Stimulated activated naive CD8-positive, alpha-beta T cell treated with anti-CD3 and anti-CD28 coated beads, Interleukin-15, Interleukin-2, amounts not matched to agents 100 ng/mL and 50 ng/mL, for 24 hours (primary cell): Measurements from ENCODE around the gene HELZ.
A peak's percentile ranks its signal among the peaks of the same experiment; 100 is the strongest.
"Not testable (repeated sequence)": the region's sequence is repeated elsewhere in the genome, so short reads cannot be mapped to it uniquely, and the experiment has no call there.

Experiments used
- H3K27ac Mint-ChIP-seq: one replicate; pipeline ENCODE4 v1.8.0; 2021; ENCODE audit warnings: mild to moderate bottlenecking, mixed read lengths
- H3K27me3 Mint-ChIP-seq: one replicate; pipeline ENCODE4 v1.8.0; 2021; ENCODE audit warnings: mixed read lengths
- H3K36me3 Mint-ChIP-seq: one replicate; pipeline ENCODE4 v1.8.0; 2021; ENCODE audit warnings: low read depth, mixed read lengths
- H3K4me1 Mint-ChIP-seq: one replicate; pipeline ENCODE4 v1.8.0; 2021; ENCODE audit warnings: low read depth, mixed read lengths
- H3K4me3 Mint-ChIP-seq: one replicate; pipeline ENCODE4 v1.8.0; 2021; ENCODE audit warnings: mild to moderate bottlenecking, mixed read lengths
- H3K9me3 Mint-ChIP-seq: one replicate; pipeline ENCODE4 v1.8.0; 2021; ENCODE audit warnings: mixed read lengths

The HELZ gene

GRCh38 chr17:67198131-67198530 is 46.9 kb downstream of the HELZ start:
- Mint-ChIP-seq H3K4me1 (peaks cover 18% of the 10 kb centered on the region), H3K27ac (no peak overlapping the region), H3K27me3 (no peaks in the 10 kb centered on the region), H3K36me3 (peaks cover 72% of the 10 kb centered on the region), H3K9me3 (peaks cover 10% of the 10 kb centered on the region), H3K4me3 (no peak overlapping the region)

GRCh38 chr17:67197023-67197422 is 48.0 kb downstream of the HELZ start:
- Mint-ChIP-seq H3K36me3 (peaks cover 69% of the 10 kb centered on the region), H3K4me1 (peaks cover 18% of the 10 kb centered on the region), H3K27ac (peak overlapping the region; percentile 73)
- not testable (repeated sequence) for H3K4me3 Mint-ChIP-seq, H3K27me3 Mint-ChIP-seq, H3K9me3 Mint-ChIP-seq

GRCh38 chr17:67196422-67196821 is 48.6 kb downstream of the HELZ start:
- Mint-ChIP-seq H3K9me3 (peaks cover 10% of the 10 kb centered on the region), H3K4me3 (no peak overlapping the region), H3K27me3 (no peaks in the 10 kb centered on the region), H3K27ac (no peak overlapping the region), H3K36me3 (peaks cover 69% of the 10 kb centered on the region), H3K4me1 (peaks cover 18% of the 10 kb centered on the region)

GRCh38 chr17:67194134-67194533 is 50.9 kb downstream of the HELZ start:
- Mint-ChIP-seq H3K9me3 (peaks cover 10% of the 10 kb centered on the region), H3K27ac (no peak overlapping the region), H3K4me1 (peaks cover 18% of the 10 kb centered on the region), H3K4me3 (no peak overlapping the region), H3K27me3 (no peaks in the 10 kb centered on the region), H3K36me3 (peaks cover 61% of the 10 kb centered on the region)

GRCh38 chr17:67187927-67188326 is 57.1 kb downstream of the HELZ start:
- Mint-ChIP-seq H3K27ac (no peak overlapping the region), H3K9me3 (no peaks in the 10 kb centered on the region), H3K36me3 (peaks cover 46% of the 10 kb centered on the region), H3K4me3 (no peak overlapping the region), H3K27me3 (no peaks in the 10 kb centered on the region), H3K4me1 (peaks cover 13% of the 10 kb centered on the region)

- H3K36me3 Mint-ChIP-seq, result peaks cover 44% of the 10 kb centered on the region
- no peak overlapping the region for H3K27ac Mint-ChIP-seq
- peaks cover 13% of the 10 kb centered on the region for H3K4me1 Mint-ChIP-seq
- no peak overlapping the region for H3K4me3 Mint-ChIP-seq
- no peaks in the 10 kb centered on the region for H3K9me3 Mint-ChIP-seq
- H3K27me3 Mint-ChIP-seq, result no peaks in the 10 kb centered on the region
Measured at GRCh38 chr17:67186782-67187181, 58.2 kb downstream of the HELZ start.

- Mint-ChIP-seq H3K4me1 (peaks cover 7% of the 10 kb centered on the region), H3K27me3 (no peaks in the 10 kb centered on the region), H3K27ac (no peak overlapping the region), H3K36me3 (peaks cover 41% of the 10 kb centered on the region), H3K4me3 (no peak overlapping the region), H3K9me3 (no peaks in the 10 kb centered on the region)
Measured at GRCh38 chr17:67183531-67183930, 61.5 kb downstream of the HELZ start.

GRCh38 chr17:67181825-67182224 is 63.2 kb downstream of the HELZ start:
- H3K36me3 Mint-ChIP-seq, result peaks cover 39% of the 10 kb centered on the region
- no peaks in the 10 kb centered on the region for H3K9me3 Mint-ChIP-seq
- H3K4me3 Mint-ChIP-seq, result no peak overlapping the region
- H3K27ac Mint-ChIP-seq, result no peak overlapping the region
- H3K4me1 Mint-ChIP-seq, result no peaks in the 10 kb centered on the region
- no peaks in the 10 kb centered on the region for H3K27me3 Mint-ChIP-seq

GRCh38 chr17:67180275-67180674 is 64.7 kb downstream of the HELZ start:
- no peak overlapping the region for H3K4me3 Mint-ChIP-seq
- no peaks in the 10 kb centered on the region for H3K9me3 Mint-ChIP-seq
- H3K4me1 Mint-ChIP-seq, result no peaks in the 10 kb centered on the region
- H3K27ac Mint-ChIP-seq, result no peak overlapping the region
- no peaks in the 10 kb centered on the region for H3K27me3 Mint-ChIP-seq
- H3K36me3 Mint-ChIP-seq, result peaks cover 43% of the 10 kb centered on the region

- H3K4me1 Mint-ChIP-seq, result no peaks in the 10 kb centered on the region
Measured at GRCh38 chr17:67178555-67178954, 66.4 kb downstream of the HELZ start.

GRCh38 chr17:67177732-67178131 is 67.3 kb downstream of the HELZ start:
- H3K27ac Mint-ChIP-seq, result no peak overlapping the region
- H3K9me3 Mint-ChIP-seq, result no peaks in the 10 kb centered on the region

More at GRCh38 chr17:67178555-67178954, 66.4 kb downstream of the HELZ start:
- Mint-ChIP-seq H3K27me3 (no peaks in the 10 kb centered on the region), H3K27ac (no peak overlapping the region), H3K36me3 (peaks cover 40% of the 10 kb centered on the region), H3K4me3 (no peak overlapping the region), H3K9me3 (no peaks in the 10 kb centered on the region)

GRCh38 chr17:67174190-67174589 is 70.8 kb downstream of the HELZ start:
- H3K27me3 Mint-ChIP-seq, result no peaks in the 10 kb centered on the region
- no peaks in the 10 kb centered on the region for H3K9me3 Mint-ChIP-seq
- H3K4me1 Mint-ChIP-seq, result no peaks in the 10 kb centered on the region
- H3K36me3 Mint-ChIP-seq, result peaks cover 44% of the 10 kb centered on the region
- no peak overlapping the region for H3K27ac Mint-ChIP-seq
- H3K4me3 Mint-ChIP-seq, result no peak overlapping the region

More at GRCh38 chr17:67177732-67178131, 67.3 kb downstream of the HELZ start:
- Mint-ChIP-seq H3K4me1 (no peaks in the 10 kb centered on the region), H3K4me3 (no peak overlapping the region), H3K27me3 (no peaks in the 10 kb centered on the region), H3K36me3 (peaks cover 40% of the 10 kb centered on the region)

GRCh38 chr17:67171560-67171959 is 73.4 kb downstream of the HELZ start:
- Mint-ChIP-seq H3K36me3 (peaks cover 37% of the 10 kb centered on the region), H3K27ac (no peak overlapping the region)

GRCh38 chr17:67168496-67168895 is 76.5 kb downstream of the HELZ start:
- Mint-ChIP-seq H3K9me3 (no peaks in the 10 kb centered on the region), H3K4me1 (no peaks in the 10 kb centered on the region), H3K27me3 (no peaks in the 10 kb centered on the region), H3K36me3 (peaks cover 51% of the 10 kb centered on the region), H3K4me3 (no peak overlapping the region), H3K27ac (no peak overlapping the region)

More at GRCh38 chr17:67171560-67171959, 73.4 kb downstream of the HELZ start:
- no peaks in the 10 kb centered on the region for H3K27me3 Mint-ChIP-seq
- no peaks in the 10 kb centered on the region for H3K9me3 Mint-ChIP-seq
- H3K4me3 Mint-ChIP-seq, result no peak overlapping the region
- H3K4me1 Mint-ChIP-seq, result no peaks in the 10 kb centered on the region

- Mint-ChIP-seq H3K4me3 (no peak overlapping the region), H3K9me3 (no peaks in the 10 kb centered on the region), H3K4me1 (no peaks in the 10 kb centered on the region), H3K36me3 (peaks cover 44% of the 10 kb centered on the region), H3K27ac (no peak overlapping the region), H3K27me3 (no peaks in the 10 kb centered on the region)
Measured at GRCh38 chr17:67165201-67165600, 79.8 kb downstream of the HELZ start.

GRCh38 chr17:67164302-67164701 is 80.7 kb downstream of the HELZ start:
- H3K27ac Mint-ChIP-seq, result no peak overlapping the region
- peaks cover 43% of the 10 kb centered on the region for H3K36me3 Mint-ChIP-seq

More at GRCh38 chr17:67164302-67164701, 80.7 kb downstream of the HELZ start:
- Mint-ChIP-seq H3K27me3 (no peaks in the 10 kb centered on the region), H3K9me3 (no peaks in the 10 kb centered on the region), H3K4me1 (no peaks in the 10 kb centered on the region), H3K4me3 (no peak overlapping the region)
